ENCODE results near the gene HMOX1.

The HMOX1 gene, protein sequence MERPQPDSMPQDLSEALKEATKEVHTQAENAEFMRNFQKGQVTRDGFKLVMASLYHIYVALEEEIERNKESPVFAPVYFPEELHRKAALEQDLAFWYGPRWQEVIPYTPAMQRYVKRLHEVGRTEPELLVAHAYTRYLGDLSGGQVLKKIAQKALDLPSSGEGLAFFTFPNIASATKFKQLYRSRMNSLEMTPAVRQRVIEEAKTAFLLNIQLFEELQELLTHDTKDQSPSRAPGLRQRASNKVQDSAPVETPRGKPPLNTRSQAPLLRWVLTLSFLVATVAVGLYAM

DNA sequence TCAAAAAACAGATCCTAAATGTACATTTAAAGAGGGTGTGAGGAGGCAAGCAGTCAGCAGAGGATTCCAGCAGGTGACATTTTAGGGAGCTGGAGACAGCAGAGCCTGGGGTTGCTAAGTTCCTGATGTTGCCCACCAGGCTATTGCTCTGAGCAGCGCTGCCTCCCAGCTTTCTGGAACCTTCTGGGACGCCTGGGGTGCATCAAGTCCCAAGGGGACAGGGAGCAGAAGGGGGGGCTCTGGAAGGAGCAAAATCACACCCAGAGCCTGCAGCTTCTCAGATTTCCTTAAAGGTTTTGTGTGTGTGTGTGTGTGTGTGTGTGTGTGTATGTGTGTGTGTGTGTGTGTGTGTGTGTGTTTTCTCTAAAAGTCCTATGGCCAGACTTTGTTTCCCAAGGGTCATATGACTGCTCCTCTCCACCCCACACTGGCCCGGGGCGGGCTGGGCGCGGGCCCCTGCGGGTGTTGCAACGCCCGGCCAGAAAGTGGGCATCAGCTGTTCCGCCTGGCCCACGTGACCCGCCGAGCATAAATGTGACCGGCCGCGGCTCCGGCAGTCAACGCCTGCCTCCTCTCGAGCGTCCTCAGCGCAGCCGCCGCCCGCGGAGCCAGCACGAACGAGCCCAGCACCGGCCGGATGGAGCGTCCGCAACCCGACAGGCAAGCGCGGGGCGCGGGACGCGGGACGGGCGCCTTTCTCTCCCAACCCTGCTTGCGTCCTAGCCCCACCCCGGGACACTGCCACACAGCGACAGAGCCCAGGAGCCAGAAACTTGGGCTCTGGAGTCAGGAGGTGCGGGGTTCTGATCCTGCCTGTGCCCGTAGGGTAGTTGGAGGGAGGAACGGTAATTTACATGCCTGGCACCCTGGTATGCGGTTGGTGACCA is at the start of gene HMOX1:
Gene HMOX1, plus strand, starts transcription at position 560 of the 887 bp plus-strand sequence. Its CDS starts 78 bp downstream, at position 638.
- H3K4me3 ChIP-seq (ENCODE audit: low read length) = peak within 1 kb of the TSS; percentile 50
- TF ChIP-seq, protein P1, sequence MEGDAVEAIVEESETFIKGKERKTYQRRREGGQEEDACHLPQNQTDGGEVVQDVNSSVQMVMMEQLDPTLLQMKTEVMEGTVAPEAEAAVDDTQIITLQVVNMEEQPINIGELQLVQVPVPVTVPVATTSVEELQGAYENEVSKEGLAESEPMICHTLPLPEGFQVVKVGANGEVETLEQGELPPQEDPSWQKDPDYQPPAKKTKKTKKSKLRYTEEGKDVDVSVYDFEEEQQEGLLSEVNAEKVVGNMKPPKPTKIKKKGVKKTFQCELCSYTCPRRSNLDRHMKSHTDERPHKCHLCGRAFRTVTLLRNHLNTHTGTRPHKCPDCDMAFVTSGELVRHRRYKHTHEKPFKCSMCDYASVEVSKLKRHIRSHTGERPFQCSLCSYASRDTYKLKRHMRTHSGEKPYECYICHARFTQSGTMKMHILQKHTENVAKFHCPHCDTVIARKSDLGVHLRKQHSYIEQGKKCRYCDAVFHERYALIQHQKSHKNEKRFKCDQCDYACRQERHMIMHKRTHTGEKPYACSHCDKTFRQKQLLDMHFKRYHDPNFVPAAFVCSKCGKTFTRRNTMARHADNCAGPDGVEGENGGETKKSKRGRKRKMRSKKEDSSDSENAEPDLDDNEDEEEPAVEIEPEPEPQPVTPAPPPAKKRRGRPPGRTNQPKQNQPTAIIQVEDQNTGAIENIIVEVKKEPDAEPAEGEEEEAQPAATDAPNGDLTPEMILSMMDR (IDR thresholded peaks at IDR 0.05; ENCODE audit: insufficient read depth, low read depth, low read length, missing control alignments) = no peak
- DNase-seq (ENCODE audit: low read depth) = peak; percentile 85

DNA sequence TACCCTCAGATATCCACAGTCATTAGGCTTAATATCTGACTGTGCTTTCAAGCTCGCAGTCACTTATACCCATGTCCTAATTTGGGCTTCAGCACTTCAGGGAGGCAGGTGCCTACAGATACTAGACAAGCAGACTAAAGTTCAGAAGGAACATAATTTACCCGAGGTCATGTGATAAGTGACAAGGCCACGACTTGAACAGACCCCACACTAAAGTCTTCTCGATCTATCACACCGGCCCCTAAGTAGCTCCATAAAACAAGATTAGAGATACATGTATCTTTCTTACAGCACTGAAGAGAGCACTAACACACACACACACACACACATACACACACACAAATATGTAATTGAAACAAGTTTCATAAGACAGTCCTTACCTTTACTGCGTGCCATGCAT is 48.6 kb upstream of the HMOX1 start:
- TF ChIP-seq, protein P1 (IDR thresholded peaks at IDR 0.05; ENCODE audit: insufficient read depth, low read depth, low read length, missing control alignments) = no peak
- no peak overlapping the region for H3K4me3 ChIP-seq (ENCODE audit: low read length)
- no peak for DNase-seq (ENCODE audit: low read depth)

DNA sequence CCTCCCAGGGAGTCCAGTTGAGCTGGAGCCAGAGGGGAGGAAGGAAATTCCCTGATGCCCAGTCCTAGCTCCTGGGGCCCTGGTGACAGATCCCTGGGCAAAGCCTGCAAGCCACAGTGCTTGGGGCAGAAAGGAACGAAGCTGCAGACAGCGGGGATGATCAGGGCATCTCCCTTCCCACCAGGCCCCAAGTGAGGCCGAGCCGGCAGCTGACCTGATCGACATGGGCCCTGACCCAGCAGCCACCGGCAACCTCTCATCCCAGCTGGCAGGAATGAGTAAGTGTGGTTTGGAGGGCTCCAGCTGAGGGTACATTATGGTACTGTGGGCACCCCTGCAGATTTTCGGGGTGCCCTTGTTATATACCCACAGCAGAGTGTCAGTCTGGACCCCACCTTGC is 47.7 kb upstream of the HMOX1 start:
- no peak overlapping the region for H3K4me3 ChIP-seq (ENCODE audit: low read length)
- TF ChIP-seq, protein P1 (IDR thresholded peaks at IDR 0.05; ENCODE audit: insufficient read depth, low read depth, low read length, missing control alignments) = no peak
- DNase-seq (ENCODE audit: low read depth) = no peak

DNA sequence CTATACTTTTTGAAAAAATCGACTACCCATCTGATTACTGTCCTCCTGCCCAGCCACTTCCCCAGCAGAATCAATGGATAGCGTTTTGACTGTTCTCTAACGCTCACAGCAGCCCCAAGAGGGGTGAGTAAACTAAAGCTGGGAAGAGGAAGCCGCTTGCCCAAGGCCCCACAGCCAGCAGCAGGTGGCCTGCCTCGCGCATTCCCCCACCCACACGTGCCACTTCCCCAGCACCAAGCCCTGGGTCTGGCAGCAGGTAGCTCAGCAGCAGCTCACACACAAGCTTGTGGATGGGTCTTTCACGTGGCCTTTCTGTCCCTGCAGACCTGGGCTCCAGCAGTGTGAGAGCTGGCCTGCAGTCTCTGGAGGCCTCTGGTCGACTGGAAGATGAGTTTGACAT is 46.9 kb upstream of the HMOX1 start:
- TF ChIP-seq, protein P1 (IDR thresholded peaks at IDR 0.05; ENCODE audit: insufficient read depth, low read depth, low read length, missing control alignments) = no peak
- H3K4me3 ChIP-seq (ENCODE audit: low read length) = no peak overlapping the region
- DNase-seq (ENCODE audit: low read depth) = no peak

DNA sequence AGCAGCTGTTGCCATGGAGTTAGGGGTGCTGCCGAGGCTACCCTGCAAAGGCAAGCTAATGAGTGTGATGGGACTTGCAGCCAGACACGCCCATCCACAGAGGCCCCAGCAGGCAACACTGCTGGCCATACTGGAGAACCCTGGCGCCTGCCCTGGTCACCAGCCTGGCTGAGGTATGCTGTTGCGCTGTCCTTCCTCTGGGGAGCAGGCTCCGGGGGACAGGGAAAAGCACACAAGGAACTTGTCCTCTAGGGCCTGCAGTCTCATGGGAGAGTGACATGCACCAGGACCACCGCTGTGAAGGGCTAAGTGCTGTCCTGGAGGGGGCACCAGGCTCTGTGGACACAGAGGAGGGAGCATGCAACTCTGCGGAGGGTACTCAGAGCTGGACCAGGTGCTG is 45.4 kb upstream of the HMOX1 start:
- DNase-seq (ENCODE audit: low read depth) = no peak
- TF ChIP-seq, protein P1 (IDR thresholded peaks at IDR 0.05; ENCODE audit: insufficient read depth, low read depth, low read length, missing control alignments) = no peak
- no peak overlapping the region for H3K4me3 ChIP-seq (ENCODE audit: low read length)

DNA sequence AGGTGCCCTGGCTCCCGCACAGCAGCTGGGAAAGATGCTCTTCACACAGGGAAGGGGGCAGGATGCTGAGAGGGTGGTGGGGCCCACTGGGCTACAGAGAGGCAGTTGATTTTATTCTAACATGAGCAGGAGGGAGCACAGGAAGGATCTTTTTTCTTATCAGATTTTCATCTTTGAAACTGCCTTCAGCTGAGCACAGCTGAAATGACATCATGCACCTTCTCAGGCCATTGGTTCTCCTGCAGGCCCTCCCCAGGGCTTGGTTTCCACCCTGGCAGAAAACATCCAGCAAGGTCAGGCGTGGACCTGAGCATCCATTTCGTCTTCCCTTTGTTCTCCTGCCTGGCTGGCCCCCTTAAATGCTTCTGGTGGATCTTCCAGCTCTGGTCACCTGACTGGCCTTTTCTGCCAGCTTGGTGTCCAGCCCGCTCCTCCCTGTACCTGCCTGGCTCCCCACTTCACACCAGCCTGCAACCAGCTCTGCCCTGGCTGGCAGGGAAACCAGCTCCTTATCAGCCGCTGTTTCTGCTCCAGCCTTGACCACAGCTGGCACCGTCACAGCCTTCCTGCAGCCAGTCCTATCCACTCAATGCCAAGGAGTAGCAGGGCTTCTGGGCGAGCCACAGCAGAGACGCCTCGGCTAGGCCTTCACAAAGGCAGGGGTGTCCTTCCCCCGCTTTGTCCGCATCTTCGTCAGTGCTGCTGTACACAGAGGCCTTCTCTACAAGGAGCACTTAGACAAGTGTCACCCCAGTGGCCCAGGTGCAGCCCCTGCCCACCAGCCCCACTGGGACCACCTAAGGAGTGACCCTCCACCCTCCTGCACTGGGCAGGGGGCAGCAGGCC is 44.7 kb upstream of the HMOX1 start:
- no peak overlapping the region for H3K4me3 ChIP-seq (ENCODE audit: low read length)
- DNase-seq (ENCODE audit: low read depth) = no peak

More for the DNA sequence above, 44.7 kb upstream of the HMOX1 start:
- TF ChIP-seq, protein P1 (IDR thresholded peaks at IDR 0.05; ENCODE audit: insufficient read depth, low read depth, low read length, missing control alignments) = no peak
